GM23338 (cell line): ENCODE data around the gene SCNN1A. TPM values are rescaled to one million over a fixed set of nuclear protein-coding genes. Genes with fewer than 3 reads are reported as not detected.

ENCODE experiments used
- ATAC-seq: fragments of 200-7000 bp; cut with Tn5 transposase; 3 replicates; pipeline ENCODE4 v1.9.1; 2020
- DNase-seq: peaks from one replicate; pipeline ENCODE4 v3.0.0-alpha.2; 2015; ENCODE audit warnings: low spot score
- H2AFZ ChIP-seq: fragments of 200-600 bp; sonication (generic); 2 replicates; pipeline ENCODE4 v1.8.0; 2016; ENCODE audit warnings: antibody characterized with exemption, mild to moderate bottlenecking, moderate library complexity
- H3F3A ChIP-seq: fragments of 200-600 bp; sonication (generic); replicated peaks from 2 replicates; pipeline ENCODE4 v1.8.0; 2017; ENCODE audit warnings: antibody characterized with exemption, mixed run types, low read depth
- H3K27ac ChIP-seq: fragments of 200-600 bp; sonication (generic); 2 replicates; pipeline ENCODE4 v1.6.1; 2016; ENCODE audit warnings: low read depth
- H3K27me3 ChIP-seq: fragments of 200-600 bp; sonication (generic); 2 replicates; pipeline ENCODE4 v1.8.0; 2016; ENCODE audit warnings: mild to moderate bottlenecking, mixed run types, moderate library complexity; ENCODE audit not compliant: insufficient read depth
- H3K36me3 ChIP-seq: fragments of 200-600 bp; sonication (generic); 2 replicates; pipeline ENCODE4 v1.8.0; 2016; ENCODE audit warnings: mild to moderate bottlenecking; ENCODE audit not compliant: insufficient read depth
- H3K4me1 ChIP-seq: fragments of 200-600 bp; sonication (generic); 2 replicates; pipeline ENCODE4 v1.8.0; 2016; ENCODE audit warnings: mild to moderate bottlenecking, moderate library complexity; ENCODE audit not compliant: insufficient read depth
- H3K4me2 ChIP-seq: fragments of 200-600 bp; sonication (generic); 2 replicates; pipeline ENCODE4 v1.7.1; 2017; ENCODE audit warnings: mixed run types
- H3K4me3 ChIP-seq: fragments of 200-600 bp; sonication (generic); 2 replicates; pipeline ENCODE4 v1.6.1; 2016; ENCODE audit warnings: mixed run types
- H3K79me2 ChIP-seq: fragments of 200-600 bp; sonication (generic); replicated peaks from 2 replicates; pipeline ENCODE4 v1.8.0; 2017; ENCODE audit warnings: mild to moderate bottlenecking; ENCODE audit not compliant: insufficient read depth
- H3K9me2 ChIP-seq: fragments of 200-600 bp; sonication (generic); 2 replicates; pipeline ENCODE4 v1.8.0; 2017; ENCODE audit not compliant: insufficient read depth
- H4K20me1 ChIP-seq: fragments of 200-600 bp; sonication (generic); replicated peaks from 2 replicates; pipeline ENCODE4 v1.8.0; 2017; ENCODE audit warnings: mild to moderate bottlenecking; ENCODE audit not compliant: insufficient read depth
- H3K27ac Mint-ChIP-seq: 2 replicates; pipeline ENCODE4 v1.8.0; 2020; ENCODE audit warnings: inconsistent platforms, mild to moderate bottlenecking, moderate library complexity, mixed read lengths
- H3K27me3 Mint-ChIP-seq: 3 replicates; pipeline ENCODE4 v1.8.0; 2022; ENCODE audit warnings: low read depth, mild to moderate bottlenecking, moderate library complexity, mixed read lengths, inconsistent platforms; ENCODE audit not compliant: insufficient read depth, poor library complexity
- H3K36me3 Mint-ChIP-seq: 3 replicates; pipeline ENCODE4 v1.8.0; 2021; ENCODE audit warnings: low read depth, mild to moderate bottlenecking, inconsistent platforms, moderate library complexity, mixed read lengths
- H3K4me1 Mint-ChIP-seq: 3 replicates; pipeline ENCODE4 v1.8.0; 2020; ENCODE audit warnings: mild to moderate bottlenecking, inconsistent platforms, mixed read lengths
- H3K4me3 Mint-ChIP-seq: 3 replicates; pipeline ENCODE4 v1.8.0; 2021; ENCODE audit warnings: moderate library complexity, mild to moderate bottlenecking, inconsistent platforms, mixed read lengths
- H3K9me3 Mint-ChIP-seq: 3 replicates; pipeline ENCODE4 v1.8.0; 2020; ENCODE audit warnings: moderate library complexity, mild to moderate bottlenecking, inconsistent platforms, mixed read lengths
- CREB1 ChIP-seq: fragments of 250-450 bp; sonication (Bioruptor Pico); IDR thresholded peaks from 2 replicates; pipeline ENCODE4 v1.5.0; 2020; ENCODE audit warnings: low read depth, mild to moderate bottlenecking, moderate library complexity
- ETS1 ChIP-seq: IDR thresholded peaks from 2 replicates; pipeline ENCODE4 v1.6.1; 2016; ENCODE audit warnings: antibody characterized with exemption
- EZH2 ChIP-seq: fragments of 200-600 bp; sonication (generic); IDR thresholded peaks from one replicate; pipeline ENCODE4 v1.8.0; 2017; ENCODE audit warnings: antibody characterized with exemption, mild to moderate bottlenecking, low read depth; ENCODE audit not compliant: unreplicated experiment
- EZH2phosphoT487 ChIP-seq: fragments of 200-600 bp; sonication (generic); IDR thresholded peaks from one replicate; pipeline ENCODE4 v1.8.1; 2018; ENCODE audit warnings: antibody characterized with exemption; ENCODE audit not compliant: unreplicated experiment
- JUNB ChIP-seq: IDR thresholded peaks from one replicate; pipeline ENCODE4 v1.6.1; 2016; ENCODE audit warnings: antibody characterized with exemption; ENCODE audit not compliant: unreplicated experiment
- POLR2AphosphoS5 ChIP-seq: IDR thresholded peaks from 2 replicates; pipeline ENCODE4 v1.6.1; 2016; ENCODE audit warnings: antibody characterized with exemption, low read depth
- REST ChIP-seq: IDR thresholded peaks from one replicate; pipeline ENCODE4 v1.6.1; 2018; ENCODE audit warnings: antibody characterized with exemption; ENCODE audit not compliant: unreplicated experiment
- STAT1 ChIP-seq: IDR thresholded peaks from one replicate; pipeline ENCODE4 v1.6.1; 2016; ENCODE audit warnings: antibody characterized with exemption; ENCODE audit not compliant: unreplicated experiment
- polyA plus RNA-seq: library from polyadenylated mRNA; unstranded; fragments of >200 nt; fragmentation: Nextera tagmentation; extraction: Ambion mirVana; gene quantifications from 2 replicates; pipeline ENCODE4 v1.2.1, GENCODE V29; 2016
- total RNA-seq: library from RNA; depleted of rRNA; stranded (reverse); fragments of >200 nt; shearing (Covaris generic); gene quantifications from 2 replicates; pipeline ENCODE4 v1.2.3, GENCODE V29; 2014
- TF ChIP-seq, protein P1 (sequence below): fragments of 250-450 bp; sonication (Bioruptor Pico); IDR thresholded peaks from 2 replicates; pipeline ENCODE4 v1.5.0; 2020; ENCODE audit warnings: mild to moderate bottlenecking, moderate library complexity

SCNN1A gene
- total and polyA plus RNA-seq, 2 experiments from 2014 or later: 37.1 to 125 TPM

DNA sequence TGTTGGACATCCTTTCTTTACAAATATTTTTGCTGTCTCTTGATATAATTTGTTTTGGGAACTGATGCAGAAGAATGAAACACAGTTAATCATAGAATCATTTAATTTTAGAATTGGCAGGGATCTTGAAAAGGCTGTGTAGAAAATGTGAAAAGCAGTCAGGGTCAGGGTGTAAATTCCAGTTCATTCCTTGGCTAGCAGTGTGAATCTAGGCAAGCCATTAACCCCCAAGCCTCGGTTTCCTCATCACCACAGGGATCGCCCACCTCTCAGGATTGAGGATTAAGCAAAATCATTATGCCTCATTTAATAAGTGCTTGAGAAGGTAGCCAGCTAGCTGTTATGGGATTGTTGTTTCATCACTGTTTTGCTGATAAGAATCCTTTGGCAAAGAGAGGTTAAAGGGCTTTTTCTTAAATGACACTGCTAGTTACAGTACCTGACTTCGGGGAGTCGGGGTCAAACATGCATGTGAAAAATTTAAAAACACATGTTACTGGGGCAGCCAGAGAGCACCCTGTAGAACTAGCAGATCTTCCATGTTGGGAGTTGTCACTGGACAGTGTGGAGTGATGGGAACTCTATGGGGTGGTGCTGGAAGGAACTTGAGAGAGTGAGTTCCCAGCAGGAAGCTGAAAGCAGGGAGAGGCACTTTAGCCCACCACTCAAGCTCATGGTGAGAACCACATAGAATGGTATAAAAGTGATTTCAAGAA is 44.2 kb downstream of the SCNN1A start (continued):
- no peak for TF ChIP-seq JUNB
- no peak for TF ChIP-seq EZH2
- no peak for TF ChIP-seq ETS1
- TF ChIP-seq, protein P1, sequence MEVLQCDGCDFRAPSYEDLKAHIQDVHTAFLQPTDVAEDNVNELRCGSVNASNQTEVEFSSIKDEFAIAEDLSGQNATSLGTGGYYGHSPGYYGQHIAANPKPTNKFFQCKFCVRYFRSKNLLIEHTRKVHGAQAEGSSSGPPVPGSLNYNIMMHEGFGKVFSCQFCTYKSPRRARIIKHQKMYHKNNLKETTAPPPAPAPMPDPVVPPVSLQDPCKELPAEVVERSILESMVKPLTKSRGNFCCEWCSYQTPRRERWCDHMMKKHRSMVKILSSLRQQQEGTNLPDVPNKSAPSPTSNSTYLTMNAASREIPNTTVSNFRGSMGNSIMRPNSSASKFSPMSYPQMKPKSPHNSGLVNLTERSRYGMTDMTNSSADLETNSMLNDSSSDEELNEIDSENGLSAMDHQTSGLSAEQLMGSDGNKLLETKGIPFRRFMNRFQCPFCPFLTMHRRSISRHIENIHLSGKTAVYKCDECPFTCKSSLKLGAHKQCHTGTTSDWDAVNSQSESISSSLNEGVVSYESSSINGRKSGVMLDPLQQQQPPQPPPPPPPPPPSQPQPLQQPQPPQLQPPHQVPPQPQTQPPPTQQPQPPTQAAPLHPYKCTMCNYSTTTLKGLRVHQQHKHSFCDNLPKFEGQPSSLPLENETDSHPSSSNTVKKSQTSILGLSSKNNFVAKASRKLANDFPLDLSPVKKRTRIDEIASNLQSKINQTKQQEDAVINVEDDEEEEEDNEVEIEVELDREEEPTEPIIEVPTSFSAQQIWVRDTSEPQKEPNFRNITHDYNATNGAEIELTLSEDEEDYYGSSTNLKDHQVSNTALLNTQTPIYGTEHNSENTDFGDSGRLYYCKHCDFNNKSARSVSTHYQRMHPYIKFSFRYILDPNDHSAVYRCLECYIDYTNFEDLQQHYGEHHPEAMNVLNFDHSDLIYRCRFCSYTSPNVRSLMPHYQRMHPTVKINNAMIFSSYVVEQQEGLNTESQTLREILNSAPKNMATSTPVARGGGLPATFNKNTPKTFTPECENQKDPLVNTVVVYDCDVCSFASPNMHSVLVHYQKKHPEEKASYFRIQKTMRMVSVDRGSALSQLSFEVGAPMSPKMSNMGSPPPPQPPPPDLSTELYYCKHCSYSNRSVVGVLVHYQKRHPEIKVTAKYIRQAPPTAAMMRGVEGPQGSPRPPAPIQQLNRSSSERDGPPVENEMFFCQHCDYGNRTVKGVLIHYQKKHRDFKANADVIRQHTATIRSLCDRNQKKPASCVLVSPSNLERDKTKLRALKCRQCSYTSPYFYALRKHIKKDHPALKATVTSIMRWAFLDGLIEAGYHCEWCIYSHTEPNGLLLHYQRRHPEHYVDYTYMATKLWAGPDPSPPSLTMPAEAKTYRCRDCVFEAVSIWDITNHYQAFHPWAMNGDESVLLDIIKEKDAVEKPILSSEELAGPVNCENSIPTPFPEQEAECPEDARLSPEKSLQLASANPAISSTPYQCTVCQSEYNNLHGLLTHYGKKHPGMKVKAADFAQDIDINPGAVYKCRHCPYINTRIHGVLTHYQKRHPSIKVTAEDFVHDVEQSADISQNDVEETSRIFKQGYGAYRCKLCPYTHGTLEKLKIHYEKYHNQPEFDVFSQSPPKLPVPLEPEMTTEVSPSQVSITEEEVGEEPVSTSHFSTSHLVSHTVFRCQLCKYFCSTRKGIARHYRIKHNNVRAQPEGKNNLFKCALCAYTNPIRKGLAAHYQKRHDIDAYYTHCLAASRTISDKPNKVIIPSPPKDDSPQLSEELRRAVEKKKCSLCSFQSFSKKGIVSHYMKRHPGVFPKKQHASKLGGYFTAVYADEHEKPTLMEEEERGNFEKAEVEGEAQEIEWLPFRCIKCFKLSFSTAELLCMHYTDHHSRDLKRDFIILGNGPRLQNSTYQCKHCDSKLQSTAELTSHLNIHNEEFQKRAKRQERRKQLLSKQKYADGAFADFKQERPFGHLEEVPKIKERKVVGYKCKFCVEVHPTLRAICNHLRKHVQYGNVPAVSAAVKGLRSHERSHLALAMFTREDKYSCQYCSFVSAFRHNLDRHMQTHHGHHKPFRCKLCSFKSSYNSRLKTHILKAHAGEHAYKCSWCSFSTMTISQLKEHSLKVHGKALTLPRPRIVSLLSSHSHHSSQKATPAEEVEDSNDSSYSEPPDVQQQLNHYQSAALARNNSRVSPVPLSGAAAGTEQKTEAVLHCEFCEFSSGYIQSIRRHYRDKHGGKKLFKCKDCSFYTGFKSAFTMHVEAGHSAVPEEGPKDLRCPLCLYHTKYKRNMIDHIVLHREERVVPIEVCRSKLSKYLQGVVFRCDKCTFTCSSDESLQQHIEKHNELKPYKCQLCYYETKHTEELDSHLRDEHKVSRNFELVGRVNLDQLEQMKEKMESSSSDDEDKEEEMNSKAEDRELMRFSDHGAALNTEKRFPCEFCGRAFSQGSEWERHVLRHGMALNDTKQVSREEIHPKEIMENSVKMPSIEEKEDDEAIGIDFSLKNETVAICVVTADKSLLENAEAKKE (CRISPR knock-in tag): no peak
- TF ChIP-seq POLR2AphosphoS5: no peak
- TF ChIP-seq EZH2phosphoT487: no peak
- TF ChIP-seq STAT1: no peak

GRCh38 chr12:6330192-6330591 is 45.2 kb downstream of the SCNN1A start:
- peaks cover 54% of the 10 kb centered on the region for H3K4me1 Mint-ChIP-seq
- H3K36me3 ChIP-seq: peaks cover 19% of the 10 kb centered on the region; the same call in 1 of the 2 replicates
- 0 out of 2 replicates have a peak overlapping the region, but pooled peaks have one; percentile 40 for H3K27ac Mint-ChIP-seq
- H3K9me2 ChIP-seq: no peaks in the 10 kb centered on the region
- H2AFZ ChIP-seq: no peak overlapping the region
- H3K36me3 Mint-ChIP-seq: peaks cover 69% of the 10 kb centered on the region
- H3K4me2 ChIP-seq: peak overlapping the region; percentile 83
- no peaks in the 10 kb centered on the region for H3K9me3 Mint-ChIP-seq
- DNase-seq (no peak), ATAC-seq (no peak)
- peaks cover 3% of the 10 kb centered on the region; the same call in 1 of the 2 replicates for H3K27me3 ChIP-seq
- H3K4me1 ChIP-seq: peaks cover 41% of the 10 kb centered on the region
- peak overlapping the region; percentile 57; the same call in 1 of the 2 replicates for H3K4me3 ChIP-seq
- peaks cover 14% of the 10 kb centered on the region for H3K79me2 ChIP-seq
- H4K20me1 ChIP-seq: no peaks in the 10 kb centered on the region
- peaks cover 23% of the 10 kb centered on the region for H3F3A ChIP-seq
- peaks cover 11% of the 10 kb centered on the region for H3K27me3 Mint-ChIP-seq
- no peak overlapping the region for H3K4me3 Mint-ChIP-seq
- H3K27ac ChIP-seq: 0 out of 2 replicates have a peak overlapping the region, but pooled peaks have one; percentile 14
- TF ChIP-seq REST: no peak
- TF ChIP-seq STAT1: no peak
- TF ChIP-seq JUNB: no peak
- no peak for TF ChIP-seq CREB1 (CRISPR knock-in tag)
- TF ChIP-seq EZH2phosphoT487: no peak
